Keratinocyte (primary cell): ENCODE results near the gene TWF2.

Source experiments
- CTCF ChIP-seq, 3 experiments: IDR thresholded peaks in 1 of 3; conservative IDR thresholded peaks in 1 of 3; optimal IDR thresholded peaks in 1 of 3; 2 replicates in 2 of 3; 3 replicates in 1 of 3; pipeline versions ENCODE3 to v1.5.1; 2011; ENCODE audit warnings: low read length in 3 of 3, mild to moderate bottlenecking in 3 of 3, moderate library complexity in 2 of 3, control low read depth in 1 of 3, inconsistent platforms in 1 of 3; ENCODE audit not compliant: insufficient read depth in 2 of 3; ENCODE audit errors: extremely low read depth in 1 of 3
- EZH2 ChIP-seq: IDR thresholded peaks from one replicate; pipeline ENCODE4 v1.6.1; 2012; ENCODE audit warnings: inconsistent platforms, mild to moderate bottlenecking, low read length, moderate library complexity

GRCh38 chr3:52182196-52182595 is 56.8 kb downstream of the TWF2 start:
- TF ChIP-seq CTCF (optimal IDR thresholded peaks at IDR 0.05 in 1 of 3, IDR thresholded peaks at IDR 0.05 in 1 of 3, conservative IDR thresholded peaks at IDR 0.05 in 1 of 3; ENCODE audit: extremely low read depth in 1 of 3, insufficient read depth in 2 of 3, low read length in 3 of 3) (no peak), EZH2 (no peak)
